Keratinocyte (primary cell): ENCODE data around the gene CBY2. TPM values are rescaled to one million over a fixed set of nuclear protein-coding genes. Genes with fewer than 3 reads are reported as not detected.

Experiments
- DNase-seq: peaks from one replicate; pipeline ENCODE4 v3.0.0-alpha.2; 2011; ENCODE audit warnings: low read depth, missing footprints, low spot score
- FAIRE-seq: peaks from 2 replicates; lab custom pipeline; 2011; peaks lifted over from hg19 to GRCh38; lab: Jason Lieb, UNC
- H2AFZ ChIP-seq: 2 replicates; pipeline ENCODE4 v1.6.0; 2012; ENCODE audit warnings: low read length, control low read depth, inconsistent platforms; ENCODE audit not compliant: control insufficient read depth
- H3K27ac ChIP-seq: 2 replicates; pipeline ENCODE4 v1.5.1; 2011; ENCODE audit warnings: low read length; ENCODE audit not compliant: control insufficient read depth, insufficient read depth
- H3K27me3 ChIP-seq: 3 replicates; pipeline ENCODE4 v1.6.0; 2011; ENCODE audit warnings: low read length; ENCODE audit not compliant: control insufficient read depth, insufficient read depth; ENCODE audit errors: extremely low read depth
- H3K36me3 ChIP-seq, 2 experiments: 2 replicates in 1 of 2; 3 replicates in 1 of 2; pipeline ENCODE4 v1.5.1; 2011; ENCODE audit warnings: low read length in 2 of 2, mild to moderate bottlenecking in 1 of 2; ENCODE audit not compliant: control insufficient read depth in 2 of 2, insufficient read depth in 2 of 2; ENCODE audit errors: extremely low read depth in 1 of 2
- H3K4me1 ChIP-seq: 3 replicates; pipeline ENCODE4 v1.5.1; 2011; ENCODE audit warnings: low read length; ENCODE audit not compliant: control insufficient read depth, insufficient read depth; ENCODE audit errors: extremely low read depth
- H3K4me2 ChIP-seq: 3 replicates; pipeline ENCODE4 v1.6.0; 2011; ENCODE audit warnings: low read depth, low read length; ENCODE audit not compliant: control insufficient read depth, insufficient read depth; ENCODE audit errors: extremely low read depth
- H3K4me3 ChIP-seq, 3 experiments: fragments of 200-600 bp in 1 of 3; sonication (generic) in 1 of 3; 2 replicates in 2 of 3; 3 replicates in 1 of 3; pipeline ENCODE4 v1.5.1; 2011 to 2016; ENCODE audit warnings: low read length in 3 of 3, mild to moderate bottlenecking in 3 of 3, control low read depth in 2 of 3, inconsistent platforms in 1 of 3, low read depth in 1 of 3, mixed read lengths in 1 of 3, mixed run types in 1 of 3, moderate library complexity in 1 of 3; ENCODE audit not compliant: control insufficient read depth in 2 of 3, insufficient read depth in 2 of 3; ENCODE audit errors: extremely low read depth in 1 of 3
- H3K79me2 ChIP-seq: 2 replicates; pipeline ENCODE4 v1.6.0; 2012; ENCODE audit warnings: low read length; ENCODE audit not compliant: control insufficient read depth, insufficient read depth
- H3K9ac ChIP-seq: 3 replicates; pipeline ENCODE4 v1.6.0; 2011; ENCODE audit warnings: low read length; ENCODE audit not compliant: control insufficient read depth, insufficient read depth; ENCODE audit errors: extremely low read depth
- H3K9me1 ChIP-seq: 3 replicates; pipeline ENCODE4 v1.6.0; 2011; ENCODE audit warnings: low read length; ENCODE audit not compliant: control insufficient read depth, insufficient read depth; ENCODE audit errors: extremely low read depth
- H3K9me3 ChIP-seq: 2 replicates; pipeline ENCODE4 v1.5.1; 2012; ENCODE audit warnings: low read depth, low read length; ENCODE audit not compliant: control insufficient read depth
- H4K20me1 ChIP-seq: 3 replicates; pipeline ENCODE4 v1.6.0; 2011; ENCODE audit warnings: low read length; ENCODE audit not compliant: control insufficient read depth, insufficient read depth; ENCODE audit errors: extremely low read depth
- CTCF ChIP-seq, 3 experiments: IDR thresholded peaks in 1 of 3; conservative IDR thresholded peaks in 1 of 3; optimal IDR thresholded peaks in 1 of 3; 2 replicates in 2 of 3; 3 replicates in 1 of 3; pipeline versions ENCODE3 to v1.5.1; 2011; ENCODE audit warnings: low read length in 3 of 3, mild to moderate bottlenecking in 3 of 3, moderate library complexity in 2 of 3, control low read depth in 1 of 3, inconsistent platforms in 1 of 3; ENCODE audit not compliant: insufficient read depth in 2 of 3; ENCODE audit errors: extremely low read depth in 1 of 3
- EZH2 ChIP-seq: IDR thresholded peaks from one replicate; pipeline ENCODE4 v1.6.1; 2012; ENCODE audit warnings: inconsistent platforms, mild to moderate bottlenecking, low read length, moderate library complexity
- dilution Hi-C: fragments of 300-500 bp; cut with MboI; formaldehyde crosslinking; loops from one replicate; pipeline ENCODE4 v1.7.0; 2020; ENCODE audit warnings: low sequenced_read_pairs; ENCODE audit not compliant: extremely low pct_ligation_motif_present
- polyA plus RNA-seq, 5 experiments: library from polyadenylated mRNA; depleted of rRNA in 3 of 5; stranded (reverse) in 3 of 5; stranded (forward) in 1 of 5; unstranded in 1 of 5; fragments of >200 nt; gene quantifications; 1 replicate in 1 of 5; 2 replicates in 3 of 5; 3 replicates in 1 of 5; pipeline versions ENCODE4 v1.2.1 to v1.2.3, GENCODE V29; 2011 to 2012; ENCODE audit warnings: missing spikeins in 2 of 5, low read depth in 1 of 5, low replicate concordance in 1 of 5

The CBY2 gene
- polyA plus RNA-seq, 1 donor (not counting 4 experiments of a cell fraction or from before 2014, with no cell fraction given) = not detected

- DNase-seq (no peak), FAIRE-seq (no peak)
- Histone ChIP-seq H3K27ac (no peak overlapping the region), H2AFZ (no peak overlapping the region), H3K79me2 (no peaks in the 10 kb centered on the region), H4K20me1 (no peaks in the 10 kb centered on the region), H3K9me3 (no peaks in the 10 kb centered on the region), H3K9ac (no peak overlapping the region), H3K9me1 (no peaks in the 10 kb centered on the region), H3K27me3 (peaks cover 32% of the 10 kb centered on the region), H3K4me2 (no peak overlapping the region), H3K36me3 (no peaks in the 10 kb centered on the region), H3K4me3 (no peak overlapping the region), H3K4me1 (no peaks in the 10 kb centered on the region)
- dilution Hi-C loops = no loop called here
- TF ChIP-seq EZH2 = no peak
- TF ChIP-seq CTCF (optimal IDR thresholded peaks at IDR 0.05 in 1 of 3, IDR thresholded peaks at IDR 0.05 in 1 of 3, conservative IDR thresholded peaks at IDR 0.05 in 1 of 3; ENCODE audit: extremely low read depth in 1 of 3, insufficient read depth in 2 of 3, low read length in 3 of 3) = peak in 1 of 3 experiments; percentile 34
These were observed 18.4 kb upstream of the CBY2 start for GRCh38 chr13:45683701-45684100.

DNA sequence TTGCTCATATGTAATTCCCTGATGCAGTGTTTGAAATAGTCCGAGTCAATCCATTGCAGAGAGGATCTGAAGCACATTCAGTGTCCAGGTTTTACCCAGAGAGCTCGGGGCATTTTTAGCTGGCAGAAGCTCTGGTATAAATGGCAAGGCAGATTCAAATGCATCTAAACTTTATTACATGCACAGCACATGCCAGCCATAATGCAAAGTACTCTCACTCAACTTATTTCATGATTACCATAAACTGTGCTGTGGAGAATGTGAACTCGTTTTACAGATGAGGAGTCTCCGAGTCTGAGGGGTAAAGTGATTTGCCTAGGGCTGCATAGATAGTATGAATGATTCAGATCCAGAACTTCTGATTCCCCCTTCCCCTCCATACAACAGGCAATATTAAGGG is 13.5 kb upstream of the CBY2 start:
- DNase-seq (no peak), FAIRE-seq (no peak)
- Histone ChIP-seq H3K4me2 (no peak overlapping the region), H3K9ac (no peak overlapping the region), H3K79me2 (no peaks in the 10 kb centered on the region), H3K27me3 (peaks cover 40% of the 10 kb centered on the region), H3K4me1 (no peaks in the 10 kb centered on the region), H2AFZ (no peak overlapping the region), H4K20me1 (no peaks in the 10 kb centered on the region), H3K4me3 (no peak overlapping the region), H3K36me3 (no peaks in the 10 kb centered on the region), H3K9me3 (no peaks in the 10 kb centered on the region), H3K27ac (no peak overlapping the region), H3K9me1 (no peaks in the 10 kb centered on the region)
- no peak for TF ChIP-seq CTCF (optimal IDR thresholded peaks at IDR 0.05 in 1 of 3, IDR thresholded peaks at IDR 0.05 in 1 of 3, conservative IDR thresholded peaks at IDR 0.05 in 1 of 3; ENCODE audit: extremely low read depth in 1 of 3, insufficient read depth in 2 of 3, low read length in 3 of 3)
- TF ChIP-seq EZH2 = no peak
- dilution Hi-C loops = no loop called here
